Psoas muscle (tissue), 8 donors: ENCODE measurements around the gene DBH. TPM values are rescaled to one million over a fixed set of nuclear protein-coding genes. Genes with fewer than 3 reads are reported as not detected.
"Not testable (repeated sequence)": the region's sequence is repeated elsewhere in the genome, so short reads cannot be mapped to it uniquely, and the experiment has no call there.

Source experiments
- ATAC-seq, 4 donors: fragments of 200-7000 bp; cut with Tn5 transposase; one replicate each; pipeline ENCODE4 v1.9.1; 2020; ENCODE audit warnings: moderate library complexity in 3 of 4, mild to moderate bottlenecking in 2 of 4
- DNase-seq, 2 donors: peaks; one replicate each; pipeline ENCODE4 v3.0.0-alpha.2; 2020
- H3K27ac ChIP-seq: fragments of 200-600 bp; one replicate; pipeline ENCODE4 v1.8.0; 2022
- H3K27me3 ChIP-seq, 3 donors: fragments of 200-600 bp in 1 of 3; one replicate each; pipeline versions ENCODE4 v1.6.1 to v1.8.0; 2013 to 2022; ENCODE audit warnings: low read length in 2 of 3, mild to moderate bottlenecking in 2 of 3, moderate library complexity in 1 of 3; ENCODE audit not compliant: insufficient read depth in 3 of 3
- H3K36me3 ChIP-seq, 2 donors: fragments of 200-600 bp in 1 of 2; one replicate each; pipeline versions ENCODE4 v1.6.1 to v1.8.0; 2013 to 2022; ENCODE audit warnings: low read depth in 1 of 2, mild to moderate bottlenecking in 1 of 2, moderate library complexity in 1 of 2; ENCODE audit not compliant: insufficient read depth in 1 of 2
- H3K4me1 ChIP-seq: fragments of 200-600 bp; one replicate; pipeline ENCODE4 v1.8.0; 2022
- H3K4me3 ChIP-seq: fragments of 200-600 bp; one replicate; pipeline ENCODE4 v1.8.0; 2022; ENCODE audit warnings: mild to moderate bottlenecking
- H3K9me3 ChIP-seq: fragments of 200-600 bp; one replicate; pipeline ENCODE4 v1.8.0; 2022
- WGBS, 3 donors: extraction: QIAGEN DNeasy Blood & Tissue Kit; methylation state at CpG; one replicate each; pipeline versions ENCODE4 v1.1.6 to v1.1.7; 2013; 5-methylcytosine and 5-hydroxymethylcytosine counted together
- intact Hi-C, 2 donors: fragments of 100-400 bp; cut with DNase I; formaldehyde crosslinking; loops; one replicate each; pipeline versions ENCODE4 v1.11.0 to v1.14.2; 2022
- polyA plus RNA-seq, 3 donors: library from polyadenylated mRNA; stranded (reverse); fragments of 200-250 nt; gene quantifications; one replicate each; pipeline ENCODE4 v1.2.3, GENCODE V29; 2013
- total RNA-seq, 4 donors: library from RNA; stranded (reverse); fragmentation: NEBNext Ultra II Directional in 2 of 4; extraction: Animal tissue kit (Norgen Biotek cat#: 25700) in 2 of 4; gene quantifications; one replicate each; pipeline versions ENCODE4 v1.2.1 to v1.2.4, GENCODE V29; 2021 to 2023
- TF ChIP-seq, protein P1 (sequence below): fragments of 200-600 bp; IDR thresholded peaks from one replicate; pipeline ENCODE4 v1.8.0; 2022; ENCODE audit warnings: antibody characterized with exemption
- donor health status: healthy with polysubstance abuse.
- donor health status: DM: no; HTN: no; CAD: no; lungs with moderate emphysema.
- donor health status: Bipolar disorder and iron deficiency.
- donor health status: healthy.
- donor health status: DM: yes; HTN: yes; CAD: no.
- donor health status: DM: no; HTN: no; CAD: no.
- donor health status: DM: no; HTN: no; CAD: no.
- donor health status: DM: yes; HTN: yes; CAD: no.

Gene DBH
- total and polyA plus RNA-seq, 7 donors: 0.01 to 0.30 (median 0.05) TPM; not detected in 3

GRCh38 chr9:133618726-133619125, 17.4 kb upstream of the DBH start:
- Histone ChIP-seq H3K27me3 (peaks cover 2 to 76% (median 13%) of the 10 kb centered on the region in 3 donors), H3K9me3 (no peaks in the 10 kb centered on the region), H3K36me3 (no peaks in the 10 kb centered on the region), H3K4me3 (no peak overlapping the region), H3K27ac (no peak overlapping the region), H3K4me1 (no peaks in the 10 kb centered on the region)
- 81 to 83% (median 82%) methylated on average over 10 of the region's 10 CpGs for WGBS, 3 donors
- no peak for DNase-seq
- no peak for ATAC-seq
- intact Hi-C loops: no loop called here
- TF ChIP-seq, protein P1, sequence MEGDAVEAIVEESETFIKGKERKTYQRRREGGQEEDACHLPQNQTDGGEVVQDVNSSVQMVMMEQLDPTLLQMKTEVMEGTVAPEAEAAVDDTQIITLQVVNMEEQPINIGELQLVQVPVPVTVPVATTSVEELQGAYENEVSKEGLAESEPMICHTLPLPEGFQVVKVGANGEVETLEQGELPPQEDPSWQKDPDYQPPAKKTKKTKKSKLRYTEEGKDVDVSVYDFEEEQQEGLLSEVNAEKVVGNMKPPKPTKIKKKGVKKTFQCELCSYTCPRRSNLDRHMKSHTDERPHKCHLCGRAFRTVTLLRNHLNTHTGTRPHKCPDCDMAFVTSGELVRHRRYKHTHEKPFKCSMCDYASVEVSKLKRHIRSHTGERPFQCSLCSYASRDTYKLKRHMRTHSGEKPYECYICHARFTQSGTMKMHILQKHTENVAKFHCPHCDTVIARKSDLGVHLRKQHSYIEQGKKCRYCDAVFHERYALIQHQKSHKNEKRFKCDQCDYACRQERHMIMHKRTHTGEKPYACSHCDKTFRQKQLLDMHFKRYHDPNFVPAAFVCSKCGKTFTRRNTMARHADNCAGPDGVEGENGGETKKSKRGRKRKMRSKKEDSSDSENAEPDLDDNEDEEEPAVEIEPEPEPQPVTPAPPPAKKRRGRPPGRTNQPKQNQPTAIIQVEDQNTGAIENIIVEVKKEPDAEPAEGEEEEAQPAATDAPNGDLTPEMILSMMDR: no peak

DNA sequence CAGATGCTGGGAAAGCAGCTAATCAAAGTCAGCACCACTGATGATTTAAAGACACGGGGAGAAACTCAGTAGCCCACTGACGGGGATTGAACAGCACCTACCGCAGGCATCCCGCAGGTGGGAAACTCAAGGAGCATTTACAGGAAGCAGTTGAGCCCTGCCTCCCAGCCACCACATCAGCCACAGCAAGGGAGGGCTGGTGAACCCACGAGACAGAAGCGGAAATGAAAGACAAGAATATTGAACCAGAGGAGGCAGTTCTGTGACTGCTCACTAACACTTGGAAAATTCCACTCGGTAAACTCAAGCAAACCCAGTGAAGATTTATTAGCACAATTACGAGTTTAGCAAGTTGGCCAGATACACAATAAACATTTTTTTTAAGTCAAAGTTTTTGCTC, 16.4 kb upstream of the DBH start:
- Histone ChIP-seq H3K36me3 (no peaks in the 10 kb centered on the region), H3K9me3 (no peaks in the 10 kb centered on the region), H3K27me3 (peaks cover 2 to 73% (median 13%) of the 10 kb centered on the region in 3 donors), H3K27ac (no peak overlapping the region), H3K4me3 (no peak overlapping the region), H3K4me1 (no peaks in the 10 kb centered on the region)
- intact Hi-C loops: no loop called here
- ATAC-seq (no peak), DNase-seq (no peak)
- TF ChIP-seq, protein P1: no peak
- 16 to 18% (median 16%) methylated on average over 8 of the region's 8 CpGs for WGBS, 3 donors

GRCh38 chr9:133621725-133622267, 14.4 kb upstream of the DBH start:
- no peak overlapping the region for H3K4me3 ChIP-seq
- ATAC-seq (no peak), DNase-seq (no peak)
- no peaks in the 10 kb centered on the region for H3K36me3 ChIP-seq
- WGBS, 3 donors: 64 to 67% (median 65%) methylated on average over 11 of the region's 11 CpGs
- intact Hi-C loops: no loop called here
- no peaks in the 10 kb centered on the region for H3K4me1 ChIP-seq
- H3K27ac ChIP-seq: no peak overlapping the region
- no peaks in the 10 kb centered on the region for H3K9me3 ChIP-seq
- H3K27me3 ChIP-seq: peaks cover 2 to 63% (median 7%) of the 10 kb centered on the region in 3 donors
- TF ChIP-seq, protein P1: no peak

DNA sequence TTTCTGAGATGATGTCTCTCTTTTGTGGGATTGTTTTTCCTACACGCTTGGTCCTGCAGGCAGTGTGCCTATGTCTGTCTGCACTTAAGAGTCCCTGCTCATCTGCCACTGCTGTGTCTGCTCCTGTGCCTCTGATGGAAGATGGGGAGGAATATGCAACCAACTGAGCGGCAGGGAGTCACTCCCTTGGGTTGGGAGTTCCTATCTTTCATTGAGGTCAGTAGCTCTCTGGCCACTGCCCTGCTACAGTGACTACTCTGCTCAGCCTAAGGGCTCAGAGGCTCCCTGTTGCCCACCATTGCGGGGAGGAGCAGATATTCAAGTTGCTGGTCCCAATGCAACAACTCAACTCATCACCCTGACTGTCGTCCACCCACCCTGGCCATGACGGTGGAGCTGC, 13.6 kb upstream of the DBH start:
- Histone ChIP-seq H3K27me3 (peaks cover 2 to 59% (median 5%) of the 10 kb centered on the region in 3 donors), H3K4me3 (no peak overlapping the region), H3K27ac (no peak overlapping the region), H3K36me3 (no peaks in the 10 kb centered on the region), H3K9me3 (no peaks in the 10 kb centered on the region), H3K4me1 (no peaks in the 10 kb centered on the region)
- ATAC-seq (no peak), DNase-seq (peak in 1 of 2 donors; percentile 7)
- TF ChIP-seq, protein P1: no peak
- intact Hi-C loops: no loop called here
- WGBS, 3 donors: 46 to 64% (median 60%) methylated on average over 5 of the region's 5 CpGs

- H3K36me3 ChIP-seq, DNase-seq, H3K27ac ChIP-seq, intact Hi-C loops, H3K4me1 ChIP-seq, H3K4me3 ChIP-seq, H3K9me3 ChIP-seq, ATAC-seq: not testable (repeated sequence)
- peaks cover 0 to 61% (median 6%) of the 10 kb centered on the region in 3 donors for H3K27me3 ChIP-seq
These were observed 10.2 kb upstream of the DBH start for GRCh38 chr9:133626008-133626407.
